NT2/D1 (cell line): ENCODE measurements around the gene RELN.

Source experiments
- SUZ12 ChIP-seq: IDR thresholded peaks from 2 replicates; pipeline ENCODE4 v1.6.1; 2011; ENCODE audit not compliant: insufficient read length, insufficient read depth; ENCODE audit errors: extremely low read depth
- ZNF274 ChIP-seq: IDR thresholded peaks from 2 replicates; pipeline ENCODE4 v1.6.1; 2011; ENCODE audit warnings: mild to moderate bottlenecking, low read depth, low read length

DNA sequence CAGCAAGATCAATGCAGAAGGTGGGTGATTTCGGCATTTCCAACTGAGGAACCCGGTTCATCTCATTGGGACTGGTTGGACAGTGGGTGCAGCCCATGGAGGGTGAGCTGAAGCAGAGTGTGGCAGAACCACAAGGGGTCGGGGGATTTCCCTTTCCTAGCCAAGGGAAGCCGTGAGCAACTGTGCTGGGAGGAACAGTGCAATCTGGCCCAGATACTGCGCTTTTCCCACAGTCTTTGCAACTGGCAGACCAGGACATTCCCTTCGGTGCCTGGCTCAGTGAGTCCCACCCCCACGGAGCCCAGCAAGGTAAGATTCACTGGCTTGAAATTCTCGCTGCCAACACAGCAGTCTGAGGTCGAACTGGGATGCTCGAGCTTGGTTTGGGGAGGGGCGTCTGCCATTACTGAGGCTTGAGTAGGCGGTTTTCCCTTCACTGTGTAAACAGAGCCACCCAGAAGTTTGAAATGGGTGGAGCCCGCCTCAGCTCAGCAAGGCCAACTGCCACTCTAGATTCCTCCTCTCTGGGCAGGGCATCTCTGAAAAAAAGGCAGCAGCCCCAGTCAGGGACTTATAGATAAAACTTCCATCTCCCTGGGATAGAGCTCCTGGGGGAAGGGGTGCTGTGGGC, 484.8 kb downstream of the RELN start:
- no peak for TF ChIP-seq ZNF274
- TF ChIP-seq SUZ12, result no peak
